Muscle of back (tissue), 11 donors: Measurements from ENCODE around the gene SPSB2. TPM values are rescaled to one million over a fixed set of nuclear protein-coding genes. Genes with fewer than 3 reads are reported as not detected.
"Not testable (repeated sequence)": the region's sequence is repeated elsewhere in the genome, so short reads cannot be mapped to it uniquely, and the experiment has no call there.

Experiments
- DNase-seq, 3 donors: peaks; one replicate each; pipeline versions ENCODE4 v3.0.0 to v3.0.0-alpha.2; 2013
- polyA plus RNA-seq, 10 donors: library from polyadenylated mRNA; unstranded; fragments of 120-200 nt; gene quantifications; one replicate each; pipeline ENCODE4 v1.2.1, GENCODE V29; 2013; ENCODE audit not compliant: insufficient read length in 10 of 10

SPSB2 gene
- polyA plus RNA-seq, 10 donors: 2.5 to 7.0 (median 5.7) TPM

- no peak for DNase-seq
Measured at GRCh38 chr12:6871052-6871957, 1.8 kb downstream of the SPSB2 start.

- not testable (repeated sequence) for DNase-seq
Measured at GRCh38 chr12:6870304-6870703, 2.8 kb downstream of the SPSB2 start.

- peak in 2 of 3 donors; percentile 84 to 87 for DNase-seq
Measured at GRCh38 chr12:6869049-6870021, 3.8 kb downstream of the SPSB2 start.

GRCh38 chr12:6868211-6869048, 4.7 kb downstream of the SPSB2 start:
- DNase-seq: peak in 2 of 3 donors; percentile 27 to 57

- peak; percentile 79 to 93 (median 89) for DNase-seq
Measured at GRCh38 chr12:6867413-6868210, 5.5 kb downstream of the SPSB2 start, which contains the start of gene TPI1. TPI1 (plus strand) TSS chr12:6867531; CDS start chr12:6867567, 36 bp downstream.

- DNase-seq: no peak
Measured at GRCh38 chr12:6866920-6867412, 6.1 kb downstream of the SPSB2 start.

- no peak for DNase-seq
Measured at GRCh38 chr12:6866163-6866919, 6.8 kb downstream of the SPSB2 start.

- DNase-seq: not testable (repeated sequence)
Measured at GRCh38 chr12:6865307-6865706, 7.8 kb downstream of the SPSB2 start.

- DNase-seq: no peak
Measured at GRCh38 chr12:6863586-6864321, 9.3 kb downstream of the SPSB2 start.

GRCh38 chr12:6863033-6863432, 10.1 kb downstream of the SPSB2 start:
- no peak for DNase-seq

- DNase-seq: no peak
Measured at GRCh38 chr12:6861391-6861790, 11.7 kb downstream of the SPSB2 start.

GRCh38 chr12:6860942-6861341, 12.2 kb downstream of the SPSB2 start:
- no peak for DNase-seq

GRCh38 chr12:6860116-6860515, 13.0 kb downstream of the SPSB2 start:
- DNase-seq: no peak

GRCh38 chr12:6858799-6859198, 14.3 kb downstream of the SPSB2 start:
- DNase-seq: no peak

GRCh38 chr12:6855322-6855721, 17.8 kb downstream of the SPSB2 start:
- no peak for DNase-seq

GRCh38 chr12:6854036-6854435, 19.1 kb downstream of the SPSB2 start:
- no peak for DNase-seq

GRCh38 chr12:6853626-6854025, 19.5 kb downstream of the SPSB2 start:
- DNase-seq: no peak

- DNase-seq: peak in 1 of 3 donors; percentile 58
Measured at GRCh38 chr12:6852651-6853354, 20.3 kb downstream of the SPSB2 start.
